IMR-90 (cell line): Measurements from ENCODE around the gene CAVIN2. TPM values are rescaled to one million over a fixed set of nuclear protein-coding genes. Genes with fewer than 3 reads are reported as not detected.

ENCODE experiments used
- ATAC-seq: fragments of 200-7000 bp; cut with Tn5 transposase; 2 replicates; pipeline ENCODE4 v1.9.1; 2020; ENCODE audit warnings: low read depth, mild to moderate bottlenecking, moderate library complexity
- BruUV-seq: library from RNA; stranded (reverse); fragments of 400-500 nt; replicated peaks from 2 replicates; lab custom pipeline; 2021; lab: Mats Ljungman, UMichigan
- CTCF ChIA-PET: fragments of 300-600 bp; formaldehyde crosslinking; extraction: SDS; loops from one replicate; lab custom pipeline; 2021; ENCODE audit warnings: antibody characterized with exemption; lab: Yijun Ruan, JAX
- POLR2A ChIA-PET: fragments of 300-600 bp; sonication (Branson Sonifier 250); formaldehyde crosslinking; loops from one replicate; lab custom pipeline; 2022; ENCODE audit warnings: antibody characterized with exemption; ENCODE audit not compliant: unreplicated experiment; lab: Charles Lee
- DNase-seq: peaks from one replicate; pipeline ENCODE4 v3.0.0; 2013
- H2AFZ ChIP-seq: replicated peaks from 2 replicates; pipeline ENCODE3; 2013; ENCODE audit warnings: low read length, mild to moderate bottlenecking; ENCODE audit not compliant: poor library complexity
- H2AK5ac ChIP-seq: 2 replicates; pipeline ENCODE4 v1.6.1; 2013; ENCODE audit warnings: low read depth, low read length, inconsistent platforms
- H2AK9ac ChIP-seq: replicated peaks from 2 replicates; pipeline ENCODE3; 2013; ENCODE audit warnings: mild to moderate bottlenecking, low read depth, low read length, moderate library complexity; ENCODE audit not compliant: poor library complexity
- H2BK120ac ChIP-seq: 2 replicates; pipeline ENCODE4 v1.6.1; 2013; ENCODE audit warnings: low read depth, low read length, inconsistent platforms
- H2BK15ac ChIP-seq: 3 replicates; pipeline ENCODE4 v1.6.1; 2013; ENCODE audit warnings: low read depth, low read length, inconsistent platforms
- H2BK20ac ChIP-seq: 2 replicates; pipeline ENCODE4 v1.6.1; 2013; ENCODE audit warnings: low read depth, mild to moderate bottlenecking, inconsistent platforms, low read length, moderate library complexity
- H2BK5ac ChIP-seq: 2 replicates; pipeline ENCODE4 v1.6.1; 2013; ENCODE audit warnings: mild to moderate bottlenecking, low read depth, low read length, inconsistent platforms; ENCODE audit not compliant: poor library complexity, severe bottlenecking
- H3K14ac ChIP-seq: replicated peaks from 2 replicates; pipeline ENCODE4 v1.6.1; 2013; ENCODE audit warnings: low read depth, low read length, inconsistent platforms
- H3K18ac ChIP-seq: 2 replicates; pipeline ENCODE4 v1.6.1; 2013; ENCODE audit warnings: low read depth, low read length, control low read depth
- H3K23ac ChIP-seq: 2 replicates; pipeline ENCODE4 v1.6.1; 2013; ENCODE audit warnings: low read depth, low read length, inconsistent platforms
- H3K27ac ChIP-seq: 2 replicates; pipeline ENCODE4 v1.5.1; 2013; ENCODE audit warnings: mild to moderate bottlenecking, control low read depth, low read length; ENCODE audit not compliant: insufficient read depth
- H3K27me3 ChIP-seq: 2 replicates; pipeline ENCODE4 v1.6.1; 2013; ENCODE audit warnings: low read length; ENCODE audit not compliant: control insufficient read depth, insufficient read depth
- H3K36me3 ChIP-seq: 2 replicates; pipeline ENCODE4 v1.6.1; 2013; ENCODE audit warnings: low read length, mixed read lengths; ENCODE audit not compliant: control insufficient read depth, insufficient read depth
- H3K4ac ChIP-seq: 2 replicates; pipeline ENCODE4 v1.6.1; 2013; ENCODE audit warnings: low read depth, low read length, inconsistent platforms
- H3K4me1 ChIP-seq: 2 replicates; pipeline ENCODE4 v1.6.1; 2013; ENCODE audit warnings: low read length, mixed read lengths; ENCODE audit not compliant: control insufficient read depth, insufficient read depth
- H3K4me2 ChIP-seq: 2 replicates; pipeline ENCODE4 v1.6.1; 2013; ENCODE audit warnings: low read depth, mild to moderate bottlenecking, control low read depth, low read length, moderate library complexity
- H3K4me3 ChIP-seq: 2 replicates; pipeline ENCODE4 v1.5.1; 2013; ENCODE audit warnings: low read depth, mild to moderate bottlenecking, control low read depth, low read length, moderate library complexity; ENCODE audit not compliant: insufficient read depth
- H3K56ac ChIP-seq: 2 replicates; pipeline ENCODE4 v1.6.1; 2013; ENCODE audit warnings: low read length, inconsistent platforms; ENCODE audit not compliant: insufficient read depth; ENCODE audit errors: extremely low read depth
- H3K79me1 ChIP-seq, 2 experiments: 2 replicates each; pipeline ENCODE4 v1.6.1; 2013; ENCODE audit warnings: low read length in 2 of 2, inconsistent platforms in 1 of 2, low read depth in 1 of 2
- H3K9ac ChIP-seq: 2 replicates; pipeline ENCODE4 v1.6.1; 2013; ENCODE audit warnings: low read depth, low read length, control low read depth
- H3K9me1 ChIP-seq: 2 replicates; pipeline ENCODE4 v1.6.1; 2013; ENCODE audit warnings: low read length, inconsistent platforms; ENCODE audit not compliant: insufficient read depth
- H3K9me3 ChIP-seq: 2 replicates; pipeline ENCODE4 v1.6.1; 2013; ENCODE audit warnings: low read length; ENCODE audit not compliant: control insufficient read depth, insufficient read depth
- H4K20me1 ChIP-seq: 2 replicates; pipeline ENCODE4 v1.6.1; 2013; ENCODE audit warnings: low read length, inconsistent platforms; ENCODE audit not compliant: insufficient read depth
- H4K5ac ChIP-seq: 2 replicates; pipeline ENCODE4 v1.6.1; 2013; ENCODE audit warnings: mild to moderate bottlenecking, low read depth, low read length, control low read depth
- H4K8ac ChIP-seq, 2 experiments: 2 replicates each; pipeline ENCODE4 v1.6.1; 2013; ENCODE audit warnings: low read depth in 2 of 2, low read length in 2 of 2, control low read depth in 1 of 2, inconsistent platforms in 1 of 2
- H4K91ac ChIP-seq: 2 replicates; pipeline ENCODE4 v1.6.1; 2013; ENCODE audit warnings: low read depth, low read length, inconsistent platforms; ENCODE audit not compliant: insufficient read depth
- CEBPB ChIP-seq: IDR thresholded peaks from 2 replicates; pipeline ENCODE4 v1.6.1; 2012; ENCODE audit warnings: low read depth, low read length, improper control_type of control experiment
- CTCF ChIP-seq: conservative IDR thresholded peaks from 2 replicates; pipeline ENCODE4 v1.5.1; 2012; ENCODE audit warnings: mild to moderate bottlenecking, low read depth, low read length, improper control_type of control experiment
- ELK1 ChIP-seq: fragments of 150-350 bp; IDR thresholded peaks from 2 replicates; pipeline ENCODE4 v1.6.1; 2016; ENCODE audit warnings: low read depth, mild to moderate bottlenecking, low read length, moderate library complexity, borderline replicate concordance
- FOS ChIP-seq: fragments of 150-350 bp; IDR thresholded peaks from 2 replicates; pipeline ENCODE4 v1.6.1; 2016; ENCODE audit warnings: low read depth, low read length
- MAFK ChIP-seq: IDR thresholded peaks from 2 replicates; pipeline ENCODE4 v1.6.1; 2012; ENCODE audit warnings: low read depth, low read length, improper control_type of control experiment
- NFE2L2 ChIP-seq: fragments of 150-350 bp; IDR thresholded peaks from 2 replicates; pipeline ENCODE4 v1.6.1; 2016; ENCODE audit warnings: low read depth, mild to moderate bottlenecking, low read length
- POLR2A ChIP-seq: IDR thresholded peaks from 2 replicates; pipeline ENCODE4 v1.6.1; 2012; ENCODE audit warnings: mild to moderate bottlenecking, low read depth, low read length
- RAD21 ChIP-seq: IDR thresholded peaks from 2 replicates; pipeline ENCODE4 v1.6.1; 2012; ENCODE audit warnings: low read length, improper control_type of control experiment
- USF2 ChIP-seq: fragments of 150-350 bp; IDR thresholded peaks from 2 replicates; pipeline ENCODE4 v1.6.1; 2017; ENCODE audit warnings: mild to moderate bottlenecking, antibody characterized with exemption, low read length, low read depth
- WGBS, 2 experiments: methylation state at CpG; one replicate each; pipeline versions ENCODE4 v1.1.5 to v1.1.7; 2013; ENCODE audit warnings: missing lambda C conversion rate in 2 of 2; ENCODE audit not compliant: insufficient read length in 1 of 2; ENCODE audit errors: extremely low coverage in 2 of 2; 5-methylcytosine and 5-hydroxymethylcytosine counted together
- dilution Hi-C: fragments of 300-500 bp; cut with HindIII; formaldehyde crosslinking; loops from one replicate; pipeline ENCODE4 v1.14.3; 2018; ENCODE audit warnings: low sequenced_read_pairs; ENCODE audit not compliant: unreplicated experiment
- in situ Hi-C: fragments of 300-500 bp; cut with MboI; formaldehyde crosslinking; loops from 3 replicates; pipeline ENCODE4 v1.14.3; 2019; ENCODE audit warnings: low sequenced_read_pairs, inconsistent platforms, mixed read lengths
- intact Hi-C: fragments of 100-400 bp; cut with micrococcal nuclease; formaldehyde crosslinking; loops from 2 replicates; pipeline ENCODE4 v1.10.0; 2022
- polyA plus RNA-seq, 3 experiments: library from polyadenylated mRNA; depleted of rRNA; stranded (reverse); fragments of >200 nt; gene quantifications; 2 replicates each; pipeline ENCODE4 v1.2.3, GENCODE V29; 2012; ENCODE audit warnings: low replicate concordance in 1 of 3
- total RNA-seq: library from RNA; depleted of rRNA; stranded (reverse); fragments of >200 nt; gene quantifications from 2 replicates; pipeline ENCODE4 v1.2.3, GENCODE V29; 2012

Gene CAVIN2
- total and polyA plus RNA-seq, 2 of the 4 experiments (the other 2 are of a cell fraction): 7.7 to 11.5 TPM

- TF ChIP-seq USF2: no peak
These were observed 47.8 kb upstream of the CAVIN2 start (continued) for GRCh38 chr2:191894681-191895147.

GRCh38 chr2:191892391-191892790 is 45.5 kb upstream of the CAVIN2 start:
- no TSS peak for BruUV-seq
- peak overlapping the region; percentile 34; the same call in 1 of the 2 replicates for H2BK20ac ChIP-seq
- no peak overlapping the region for H2AK9ac ChIP-seq
- in situ Hi-C loops: no loop called here
- peak overlapping the region; percentile 68; the same call in 1 of the 2 replicates for H3K4me2 ChIP-seq
- ChIA-PET CTCF (no interaction called here), POLR2A (no interaction called here)
- H2BK15ac ChIP-seq: 0 out of 3 replicates have a peak overlapping the region, but pooled peaks have one; percentile 14
- dilution Hi-C loops: no loop called here
- no peak overlapping the region for H3K4ac ChIP-seq
- H3K18ac ChIP-seq: no peak overlapping the region
- H3K23ac ChIP-seq: no peak overlapping the region
- 0 out of 2 replicates have a peak overlapping the region, but pooled peaks have one; percentile 47 for H4K91ac ChIP-seq
- no peak overlapping the region for H2AK5ac ChIP-seq
- H4K5ac ChIP-seq: no peak overlapping the region
- H3K27me3 ChIP-seq: no peaks in the 10 kb centered on the region
- ATAC-seq: no peak
- no peak overlapping the region; the same call in 1 of the 2 replicates for H2BK120ac ChIP-seq
- no peaks in the 10 kb centered on the region; the same call in 1 of the 2 replicates for H3K9me3 ChIP-seq
- TF ChIP-seq NFE2L2: no peak
- TF ChIP-seq ELK1: no peak
- TF ChIP-seq CEBPB: peak; percentile 97
- no peak for TF ChIP-seq POLR2A
- TF ChIP-seq CTCF: no peak
- TF ChIP-seq RAD21: no peak
- no peak for TF ChIP-seq MAFK
- TF ChIP-seq FOS: no peak
- H3K9me1 ChIP-seq: peaks cover 12% of the 10 kb centered on the region
- intact Hi-C loops: no loop called here
- H2AFZ ChIP-seq: no peak overlapping the region
- no peak overlapping the region for H3K14ac ChIP-seq
- no peak overlapping the region for H4K8ac ChIP-seq
- peaks cover 10% of the 10 kb centered on the region for H3K4me1 ChIP-seq
- no peaks in the 10 kb centered on the region for H4K20me1 ChIP-seq
- no peak overlapping the region for H3K4me3 ChIP-seq
- WGBS, 2 experiments: 86% methylated on average over 1 of the region's 3 CpGs; no CpG with 5 or more reads in 1 of the 2 experiments
- no peak overlapping the region for H3K9ac ChIP-seq
- no peaks in the 10 kb centered on the region for H3K79me1 ChIP-seq
- H3K56ac ChIP-seq: no peak overlapping the region
- peak; percentile 86 for DNase-seq
- H2BK5ac ChIP-seq: peak overlapping the region; percentile 72
- H3K36me3 ChIP-seq: no peaks in the 10 kb centered on the region
- no peak overlapping the region for H3K27ac ChIP-seq
